GM18907 (cell line): Measurements from ENCODE around the gene LYRM1.
A peak's percentile ranks its signal among the peaks of the same experiment; 100 is the strongest.
"Not testable (repeated sequence)": the region's sequence is repeated elsewhere in the genome, so short reads cannot be mapped to it uniquely, and the experiment has no call there.

Experiments used
- ATAC-seq: cut with Tn5 transposase; IDR thresholded peaks from one replicate; pipeline ENCODE4 v1.9.1; 2021; ENCODE audit warnings: mild to moderate bottlenecking, moderate library complexity; ENCODE audit not compliant: unreplicated experiment

Gene LYRM1

GRCh38 chr16:20901436-20902112 lies 1.0 kb downstream of the LYRM1 start:
- ATAC-seq, result peak; percentile 43

GRCh38 chr16:20902426-20902825 lies 1.9 kb downstream of the LYRM1 start:
- ATAC-seq, result no peak

- no peak for ATAC-seq
Measured at GRCh38 chr16:20903116-20903898, 2.7 kb downstream of the LYRM1 start.

DNA sequence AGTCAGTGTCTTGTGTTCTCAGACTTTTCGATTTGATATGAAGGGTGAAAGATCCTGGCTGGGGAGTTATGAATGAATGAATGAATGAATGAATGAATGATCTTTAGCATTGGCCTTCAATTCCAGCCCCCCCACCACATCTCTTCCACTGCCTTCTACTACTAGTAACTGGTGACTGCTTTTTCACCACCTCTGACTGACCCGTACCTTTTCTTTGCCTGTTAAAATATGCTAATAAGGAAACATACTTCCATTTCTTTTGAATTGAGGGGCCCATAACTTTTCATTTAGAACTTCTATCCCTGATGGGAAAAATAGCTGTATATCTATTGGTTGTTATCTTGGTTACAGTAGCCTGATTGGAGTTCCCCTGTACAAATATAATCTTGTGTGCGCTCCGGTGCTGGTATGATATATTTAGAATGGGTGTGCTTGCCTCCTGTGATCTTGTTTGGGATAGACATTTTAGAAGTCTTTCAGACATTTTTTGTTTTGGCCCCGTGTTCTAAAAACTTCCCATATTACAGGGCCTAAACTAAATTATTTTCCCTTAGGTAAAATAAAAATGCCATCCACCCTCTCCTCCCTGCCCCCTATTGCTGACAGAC lies 3.4 kb downstream of the LYRM1 start:
- no peak for ATAC-seq

GRCh38 chr16:20904507-20905081 lies 4.0 kb downstream of the LYRM1 start:
- ATAC-seq, result no peak

DNA sequence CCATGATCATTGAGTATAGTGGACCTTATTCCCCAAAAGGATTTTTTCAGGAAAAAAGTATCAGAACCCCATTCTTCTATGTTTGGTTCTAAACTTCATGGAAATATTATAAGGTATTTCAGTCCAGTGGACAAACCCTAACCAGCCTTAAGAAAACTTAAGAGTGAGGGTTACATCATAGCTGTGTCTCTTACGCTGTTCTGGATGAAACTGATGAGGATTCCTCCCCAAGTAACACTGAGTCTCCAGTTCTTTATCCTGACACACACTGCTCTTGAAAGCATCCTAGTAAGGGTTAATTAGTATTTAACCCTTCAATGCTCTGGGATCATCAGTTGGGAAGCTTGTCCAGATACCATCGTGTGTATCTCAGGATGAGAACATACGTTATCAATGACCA lies 5.0 kb downstream of the LYRM1 start:
- no peak for ATAC-seq

DNA sequence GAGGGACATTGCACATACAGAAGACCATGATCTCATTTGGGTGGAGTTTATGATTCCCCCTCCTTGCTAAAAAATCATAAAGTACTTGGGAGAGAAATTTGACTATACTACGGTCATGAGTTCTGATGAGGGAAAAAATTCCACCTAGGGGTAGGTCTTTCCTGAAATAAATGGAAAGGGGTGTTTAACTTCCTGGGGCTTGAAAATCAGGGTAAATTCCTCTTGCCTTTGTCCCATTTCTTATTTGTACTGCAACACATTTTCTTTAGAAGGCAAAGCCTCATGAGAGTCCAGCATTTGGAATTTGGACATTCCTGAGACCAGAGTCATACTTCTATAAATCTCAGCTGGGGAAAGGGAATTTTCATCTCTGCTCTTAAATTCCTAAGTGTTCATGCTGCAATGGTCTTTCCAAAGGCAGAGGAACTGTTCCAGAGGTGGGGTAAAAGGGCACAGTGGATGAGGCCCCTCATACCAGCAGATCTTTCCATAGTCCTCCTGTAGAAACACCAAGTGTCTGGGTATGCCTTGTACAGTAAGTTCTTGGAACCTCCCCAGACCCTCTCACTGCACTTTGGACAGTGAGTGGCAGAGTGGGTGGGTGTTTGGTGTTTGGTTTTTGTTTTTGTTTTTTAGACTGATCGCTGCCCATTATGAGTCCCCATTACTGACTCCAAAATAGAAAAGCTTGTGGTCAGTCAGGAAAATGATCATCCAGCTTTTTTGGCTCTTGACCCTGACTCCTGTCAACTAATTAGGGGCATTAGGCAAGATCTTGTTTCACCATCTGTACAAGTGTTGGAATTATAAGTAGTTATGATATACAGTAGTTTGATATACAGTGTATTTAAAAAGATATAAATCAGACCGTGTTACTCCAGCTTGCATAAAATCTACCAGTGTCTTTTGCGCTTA lies 6.0 kb downstream of the LYRM1 start:
- no peak for ATAC-seq

DNA sequence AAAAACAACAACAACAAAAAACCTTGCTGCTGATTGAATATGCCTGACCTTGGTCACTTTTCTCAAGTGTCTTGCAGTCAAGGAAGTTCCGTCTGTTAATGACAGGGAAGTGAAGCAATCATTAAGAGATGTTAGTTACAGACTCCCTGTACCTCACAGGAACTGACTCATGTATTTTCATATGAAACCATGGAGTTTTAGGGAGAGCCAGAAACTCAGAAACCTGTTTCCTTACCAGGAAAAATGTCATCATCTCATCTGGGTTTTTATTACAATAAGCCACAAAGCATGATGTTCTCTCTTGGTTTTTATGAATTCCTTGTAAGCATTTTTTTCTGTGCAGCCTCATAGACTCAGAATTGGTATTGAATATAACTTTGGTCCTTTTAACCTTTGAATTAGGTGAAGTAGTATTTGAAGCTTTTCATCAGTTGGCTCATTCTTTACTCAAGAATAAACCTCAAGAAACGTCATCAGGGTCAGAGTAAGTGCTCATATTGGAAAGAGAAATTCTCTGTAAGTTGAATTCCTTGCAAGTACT lies 10.3 kb downstream of the LYRM1 start:
- no peak for ATAC-seq

DNA sequence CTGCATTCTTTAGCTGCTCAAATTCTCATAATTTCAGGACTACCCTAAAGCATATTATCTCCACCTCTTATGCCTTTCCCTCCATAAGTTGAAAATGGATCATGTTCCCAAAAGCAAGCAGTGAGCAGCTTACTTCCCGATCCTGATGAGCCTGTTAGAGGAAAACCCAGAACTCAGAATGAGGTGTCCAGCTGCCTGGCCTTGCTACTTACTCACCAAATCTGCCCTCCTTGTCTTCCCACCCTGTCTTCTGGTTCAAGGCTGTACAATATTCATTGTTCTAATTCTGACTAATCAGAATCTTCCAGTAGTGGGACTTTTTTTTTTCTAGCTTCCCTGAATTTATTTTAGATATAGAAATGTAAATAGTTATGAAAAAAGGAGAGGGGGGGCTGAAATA lies 10.8 kb downstream of the LYRM1 start:
- no peak for ATAC-seq

GRCh38 chr16:20916289-20916688 lies 15.7 kb downstream of the LYRM1 start:
- ATAC-seq, result no peak

DNA sequence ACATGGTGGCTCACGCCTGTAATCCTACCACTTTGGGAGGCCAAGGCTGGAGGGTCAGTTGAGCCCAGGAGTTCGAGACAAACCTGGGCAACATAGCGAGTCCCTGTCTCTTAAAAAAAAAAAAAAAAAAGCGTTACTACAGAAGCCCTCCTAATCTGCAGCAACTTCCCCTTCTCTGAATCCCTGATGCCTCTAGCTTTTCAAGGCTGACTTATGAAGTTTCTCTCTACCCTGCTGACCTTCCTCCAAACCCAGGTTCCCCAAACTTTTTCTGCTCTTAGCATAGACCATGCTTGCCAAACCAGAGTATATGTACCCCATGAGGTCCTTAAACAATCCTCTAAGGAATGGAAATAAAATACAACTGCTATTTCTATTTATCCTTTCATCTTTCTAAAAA lies 16.4 kb downstream of the LYRM1 start:
- ATAC-seq, result no peak

DNA sequence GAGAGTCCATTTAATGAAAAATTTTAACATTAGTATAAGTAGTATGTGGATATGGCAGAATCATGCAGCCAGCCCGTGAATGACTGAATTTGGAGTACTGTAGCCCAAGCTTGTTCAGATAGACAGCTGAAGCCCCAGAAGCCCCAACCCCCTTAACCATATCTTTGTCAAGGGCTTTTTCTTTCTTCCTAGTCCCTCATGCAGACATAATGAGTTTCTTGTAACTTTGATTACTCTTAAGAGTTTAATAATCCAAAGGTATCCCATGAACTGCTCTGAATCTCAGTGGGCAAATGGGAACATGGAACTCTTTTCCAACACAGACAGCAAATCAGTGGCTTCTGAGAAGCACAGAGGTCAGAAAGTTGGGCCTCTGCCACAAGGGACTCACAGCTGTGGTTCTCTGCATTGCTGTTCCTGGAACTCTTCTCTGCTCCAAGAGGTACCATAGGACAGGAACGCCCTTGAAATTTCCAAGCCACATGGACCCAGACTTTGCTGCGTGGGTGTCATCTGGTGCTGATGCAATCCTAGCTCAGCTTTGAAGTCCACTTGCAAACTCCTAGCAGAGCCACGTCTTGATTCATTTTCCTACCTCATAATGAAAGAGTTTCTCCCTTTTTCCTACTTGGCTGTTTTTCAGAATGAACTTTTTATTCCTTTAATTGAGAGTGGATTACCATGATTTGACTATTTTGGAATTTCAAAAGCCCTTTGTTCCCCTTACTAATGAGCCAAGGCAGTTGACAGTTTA lies 18.1 kb downstream of the LYRM1 start:
- ATAC-seq, result no peak

DNA sequence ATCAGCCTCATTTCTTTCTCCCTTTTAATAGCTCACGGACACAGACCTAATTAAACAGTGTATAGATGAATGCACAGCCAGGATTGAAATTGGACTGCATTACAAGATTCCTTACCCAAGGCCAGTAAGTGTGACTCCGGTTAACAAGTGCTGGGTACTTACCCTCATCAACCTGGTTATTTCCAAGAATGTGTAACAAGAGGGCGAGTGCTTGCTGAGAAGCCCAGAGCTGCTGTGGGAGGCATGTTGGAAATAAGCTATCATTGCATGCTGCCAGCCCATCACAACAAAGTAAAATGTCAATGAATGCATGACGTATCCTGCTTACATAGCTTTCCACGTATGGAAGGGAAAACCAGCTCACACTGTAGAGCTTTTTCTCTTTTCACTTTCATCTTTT lies 19.5 kb downstream of the LYRM1 start:
- no peak for ATAC-seq

DNA sequence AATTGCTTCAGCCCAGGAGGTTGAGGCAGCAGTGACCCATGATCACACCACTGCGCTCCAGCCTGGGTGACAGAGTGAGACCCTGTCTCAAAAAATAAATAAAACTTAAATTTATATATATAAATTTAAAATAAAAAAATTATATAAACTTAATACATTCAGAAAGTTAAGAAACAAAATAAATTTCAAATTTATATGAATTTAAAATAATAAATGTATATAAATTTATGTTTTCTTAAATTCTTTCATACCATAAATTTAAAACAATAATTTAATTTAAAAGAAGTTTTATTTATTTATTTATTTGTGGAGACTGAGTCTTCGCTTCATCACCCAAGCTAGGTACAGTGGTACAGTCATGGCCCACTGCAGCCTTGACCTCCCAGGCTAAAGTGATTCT lies 20.2 kb downstream of the LYRM1 start:
- ATAC-seq, result no peak

DNA sequence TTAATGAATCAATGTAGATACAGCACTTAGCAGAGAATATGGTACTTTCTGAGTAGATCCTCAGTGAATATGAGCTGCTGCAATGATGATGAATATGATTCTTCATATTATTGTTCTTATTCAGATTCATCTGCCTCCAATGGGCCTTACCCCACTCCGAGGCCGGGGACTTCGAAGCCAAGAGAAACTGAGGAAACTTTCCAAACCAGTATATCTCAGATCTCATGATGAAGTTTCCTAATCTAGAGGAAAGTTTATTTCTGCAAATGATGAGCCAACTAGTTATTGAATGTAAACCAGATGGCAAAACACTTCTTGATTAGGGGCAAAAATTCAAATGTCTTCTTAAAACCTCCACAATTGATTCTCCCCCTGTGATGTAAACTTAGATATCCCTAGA lies 23.3 kb downstream of the LYRM1 start:
- ATAC-seq, result no peak

DNA sequence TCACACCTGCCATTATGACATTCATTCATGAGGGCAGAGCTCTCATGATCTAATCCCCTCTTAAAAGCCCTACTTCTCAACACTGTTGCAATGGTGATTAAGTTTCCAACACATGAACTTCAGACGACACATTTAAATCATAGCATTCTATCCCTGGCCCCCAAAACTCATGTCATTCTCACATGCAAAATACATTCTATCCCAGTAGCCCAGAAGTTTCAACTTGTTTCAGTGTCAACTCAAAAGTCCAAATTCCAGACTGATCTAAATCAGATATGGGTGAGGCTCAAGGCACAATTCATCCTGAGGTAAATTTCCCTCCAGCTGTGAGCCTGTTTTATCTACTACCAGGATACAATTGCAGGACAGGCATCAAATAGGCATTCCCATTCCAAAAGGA lies 25.2 kb downstream of the LYRM1 start:
- ATAC-seq, result no peak

GRCh38 chr16:20928774-20929411 lies 28.3 kb downstream of the LYRM1 start:
- ATAC-seq, result no peak

- not testable (repeated sequence) for ATAC-seq
Measured at GRCh38 chr16:20929676-20930364, 29.2 kb downstream of the LYRM1 start.

DNA sequence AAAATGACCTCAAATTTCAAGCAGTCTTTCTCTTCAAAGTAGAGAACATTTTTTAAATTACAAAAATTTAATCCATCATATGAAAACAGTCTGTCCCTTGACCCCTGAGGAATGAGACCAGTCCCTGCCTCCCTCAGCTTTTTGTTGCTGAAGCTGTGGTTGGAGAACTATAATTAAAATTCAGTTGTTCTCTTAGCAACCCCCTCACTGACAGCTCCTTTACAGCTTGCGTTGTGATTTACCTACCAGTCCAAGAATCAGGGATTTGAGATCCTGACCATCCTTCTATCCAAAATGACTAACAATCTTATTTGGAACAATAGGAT lies 29.8 kb downstream of the LYRM1 start:
- no peak for ATAC-seq
